Activated naive CD4-positive, alpha-beta T cell treated with anti-CD3 and anti-CD28 coated beads, Interleukin-2, amount 50 U/mL, for 72 hours (primary cell): ENCODE data around the gene MSLN. TPM values are rescaled to one million over a fixed set of nuclear protein-coding genes. Genes with fewer than 3 reads are reported as not detected.

Experiments
- ATAC-seq, 2 donors: fragments of 150-1000 bp; cut with Tn5 transposase; 2 replicates each; pipeline ENCODE4 v1.10.0; 2021; ENCODE audit warnings: mild to moderate bottlenecking in 2 of 2, moderate library complexity in 2 of 2
- DNase-seq, 2 donors: peaks; one replicate each; pipeline ENCODE4 v3.0.0; 2021 to 2022; ENCODE audit warnings: low spot score in 2 of 2
- H3K27ac Mint-ChIP-seq, 2 donors: one replicate each; pipeline ENCODE4 v1.8.0; 2022; ENCODE audit warnings: mild to moderate bottlenecking in 2 of 2, mixed read lengths in 2 of 2
- H3K36me3 Mint-ChIP-seq, 2 donors: one replicate each; pipeline ENCODE4 v1.8.0; 2022; ENCODE audit warnings: mixed read lengths in 2 of 2
- H3K9me3 Mint-ChIP-seq, 2 donors: one replicate each; pipeline ENCODE4 v1.8.0; 2022; ENCODE audit warnings: mixed read lengths in 2 of 2
- total RNA-seq, 2 donors: library from RNA; stranded (reverse); gene quantifications; one replicate each; pipeline ENCODE4 v1.2.3, GENCODE V29; 2022

Gene MSLN
- total RNA-seq, 2 donors from 2014 or later = not detected

DNA sequence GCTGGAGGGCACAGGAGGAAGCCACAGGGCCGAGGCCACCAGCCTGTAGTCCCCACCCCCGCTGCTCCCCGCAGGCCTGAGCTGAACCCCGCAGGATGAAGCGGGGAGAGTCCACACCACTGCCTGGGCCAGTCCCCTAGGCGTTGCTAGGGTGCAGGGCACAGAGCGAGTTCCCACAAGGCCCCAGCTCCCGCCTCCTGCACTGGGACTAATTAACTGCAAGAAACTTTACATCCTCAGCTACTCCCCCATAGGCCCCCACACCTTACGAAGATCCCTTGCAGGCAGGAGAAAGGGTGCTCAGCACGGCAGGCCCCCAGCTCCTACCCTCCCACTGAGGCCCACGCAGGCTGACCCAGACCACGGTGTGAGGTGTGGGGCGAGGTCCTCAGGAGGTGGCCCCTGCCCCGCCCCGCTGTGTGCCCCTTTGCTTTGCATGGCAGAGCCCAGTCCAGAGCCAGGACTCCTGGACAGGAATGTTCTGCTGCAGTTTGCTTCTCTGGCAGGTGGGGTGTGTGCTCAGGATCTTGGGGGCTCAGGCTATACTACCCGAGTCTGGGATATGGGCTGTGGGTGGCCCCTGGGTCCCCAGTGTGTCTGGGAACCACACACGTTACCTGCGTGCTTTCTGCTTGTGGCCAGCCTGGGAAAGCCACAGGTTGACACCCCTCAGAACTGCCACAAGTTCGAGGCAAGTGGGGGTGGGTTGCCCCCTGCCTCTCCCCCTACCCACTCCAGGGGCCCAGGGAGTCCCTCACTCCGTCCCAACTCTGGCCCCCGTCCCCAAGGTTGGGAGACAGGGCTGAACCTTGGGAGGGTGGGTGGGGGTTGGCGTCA lies 38.8 kb downstream of the MSLN start:
- no peak for ATAC-seq
- Mint-ChIP-seq H3K9me3 (no peaks in the 10 kb centered on the region), H3K27ac (no peak overlapping the region), H3K36me3 (no peaks in the 10 kb centered on the region)
- DNase-seq = no peak

DNA sequence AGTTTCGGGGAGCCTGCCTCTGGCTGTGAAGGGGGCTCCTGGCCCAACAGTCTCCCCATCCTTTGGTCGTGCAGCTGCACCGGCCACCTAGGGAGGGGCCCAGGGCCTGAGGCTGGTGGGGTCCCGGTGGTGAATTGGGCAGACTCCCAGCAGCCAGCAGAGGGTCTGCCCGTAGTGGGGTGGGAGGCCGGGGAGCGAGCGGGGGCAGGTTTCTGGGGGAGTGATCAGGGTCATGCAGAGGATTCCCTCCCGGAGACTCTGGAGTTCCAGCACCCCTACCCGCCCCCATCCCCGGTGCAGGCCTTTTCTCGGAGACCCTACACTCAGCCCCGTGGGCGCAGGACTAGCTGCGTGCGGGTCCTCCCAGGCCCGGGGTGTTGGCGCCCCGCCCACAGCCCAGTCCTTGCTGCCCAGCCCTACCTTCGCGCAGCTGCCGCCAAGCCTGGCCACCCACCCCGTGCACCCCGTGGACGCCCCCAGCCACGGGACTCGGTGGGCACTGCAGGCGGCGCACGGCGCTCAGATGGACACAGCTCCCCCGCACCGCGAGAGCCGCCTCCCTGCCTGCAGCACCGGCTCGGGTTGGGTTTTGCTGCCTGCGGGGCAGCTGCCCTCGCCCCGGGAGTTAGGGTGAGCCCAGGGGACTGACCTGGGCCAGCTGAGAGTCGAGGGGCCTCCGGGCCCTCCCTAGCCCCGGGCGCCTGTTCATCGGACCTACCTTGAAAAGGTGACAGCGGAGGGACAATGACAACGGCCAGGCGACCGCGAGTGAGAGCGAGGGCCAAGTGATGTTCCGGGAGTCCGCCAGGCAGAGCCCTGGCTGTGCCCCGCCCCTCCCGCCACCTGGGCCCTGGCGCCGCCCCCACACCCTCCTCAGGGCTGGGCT lies 39.7 kb downstream of the MSLN start, which contains the start of gene GNG13:
Gene GNG13 (minus strand): TSS at position 787 of the 886 bp plus-strand sequence. CDS start 1,657 bp downstream, outside the sequence.
- H3K9me3 Mint-ChIP-seq = no peaks in the 10 kb centered on the region
- DNase-seq = no peak
- H3K36me3 Mint-ChIP-seq = no peaks in the 10 kb centered on the region
- ATAC-seq = peak in 1 of 2 donors; percentile 12
- no peak within 1 kb of the TSS for H3K27ac Mint-ChIP-seq

DNA sequence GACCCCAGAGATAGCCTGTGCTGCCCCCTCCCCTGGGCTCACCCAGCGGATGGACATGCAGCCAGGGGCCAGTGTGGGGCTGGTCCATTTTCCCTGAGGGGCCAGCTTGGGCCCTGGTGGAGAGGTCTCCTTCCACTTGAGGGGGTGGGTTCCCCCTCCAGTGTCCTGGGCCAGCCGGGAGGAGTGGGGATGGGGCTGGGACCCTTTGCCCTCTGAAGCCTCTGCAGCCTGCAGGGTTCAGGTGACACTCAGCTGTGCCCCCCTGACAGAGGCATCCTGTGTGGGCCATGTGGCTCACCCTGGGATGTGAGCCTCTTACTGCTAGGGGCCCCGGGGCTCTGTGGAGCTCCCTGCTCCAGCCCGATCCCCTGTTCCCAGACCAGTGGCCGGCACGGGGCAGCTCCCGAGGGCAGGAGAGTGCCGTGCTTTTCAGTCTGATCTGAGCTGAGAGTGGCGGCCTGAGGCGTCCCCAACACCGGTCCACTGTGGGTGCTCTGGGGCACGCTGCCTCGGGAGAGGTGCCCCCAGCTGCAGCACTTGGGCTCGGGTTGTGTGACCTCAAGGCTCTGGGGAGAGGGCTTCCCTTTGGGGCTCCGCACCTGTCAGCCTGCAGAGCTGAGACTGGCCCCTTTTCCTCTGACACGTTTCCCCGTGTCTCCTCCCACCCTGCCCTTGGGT lies 40.4 kb downstream of the MSLN start:
- Mint-ChIP-seq H3K36me3 (no peaks in the 10 kb centered on the region), H3K27ac (no peak overlapping the region), H3K9me3 (no peaks in the 10 kb centered on the region)
- DNase-seq (no peak), ATAC-seq (peak in 1 of 2 donors; percentile 10)

DNA sequence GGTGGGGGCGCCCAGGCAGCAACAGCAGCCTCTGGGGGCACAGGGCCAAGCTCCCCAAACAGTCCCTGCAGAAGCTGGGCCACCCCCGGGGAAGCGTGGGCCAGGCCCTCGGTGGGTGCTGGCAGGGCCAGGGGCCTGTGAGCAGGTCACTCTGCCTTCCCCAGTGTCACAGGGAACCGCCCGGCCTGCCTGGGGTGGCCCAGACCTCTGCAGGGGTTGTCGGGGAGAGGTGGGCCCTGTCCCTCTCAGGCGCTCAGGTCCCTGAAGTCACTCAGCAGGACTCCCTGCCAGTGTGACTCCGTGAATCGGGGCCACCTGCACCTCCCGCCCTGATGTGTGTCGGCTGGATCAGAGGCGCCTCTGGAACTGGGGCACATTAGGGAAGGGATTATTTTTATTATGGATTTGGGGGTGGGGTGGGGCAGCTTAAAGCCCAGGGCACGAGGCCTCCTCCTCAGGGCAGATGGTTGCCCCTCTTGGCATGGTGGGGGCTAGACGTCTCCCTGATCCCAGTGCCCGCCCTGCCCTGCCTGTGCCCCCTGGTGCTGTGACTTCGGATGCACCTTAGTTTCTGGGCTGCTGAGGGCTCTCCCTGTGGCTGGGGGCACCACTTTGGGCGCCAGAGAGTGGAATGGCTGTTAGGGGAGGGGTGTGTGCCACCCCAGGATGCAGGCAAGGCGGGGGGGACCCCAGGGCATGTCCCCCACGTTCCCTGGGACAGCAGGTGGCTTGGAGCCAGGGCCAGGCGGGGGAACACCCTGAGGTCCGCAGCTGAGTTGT lies 41.2 kb downstream of the MSLN start:
- Mint-ChIP-seq H3K36me3 (no peaks in the 10 kb centered on the region), H3K9me3 (no peaks in the 10 kb centered on the region), H3K27ac (no peak overlapping the region)
- peak in 1 of 2 donors; percentile 2 for ATAC-seq
- DNase-seq = no peak

DNA sequence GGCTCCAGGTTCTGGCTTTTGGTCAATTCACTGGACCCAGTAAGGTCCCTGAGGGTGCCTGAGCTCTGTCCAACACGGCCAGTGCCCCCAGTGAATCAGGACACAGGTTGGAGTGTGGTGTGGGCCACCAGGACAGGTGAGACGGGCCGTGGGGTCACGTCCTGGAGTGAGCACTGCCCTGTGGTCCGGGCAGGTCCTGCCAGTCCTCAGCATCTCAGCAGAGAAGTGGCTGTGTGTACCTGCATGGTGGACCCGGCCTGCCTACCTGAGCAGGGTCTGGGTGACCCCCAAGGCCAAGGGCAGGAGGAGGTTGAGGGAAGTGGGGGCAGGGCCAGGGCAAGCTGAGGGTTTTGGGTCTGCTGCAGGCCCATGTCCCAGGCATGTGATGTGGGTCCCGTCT lies 41.9 kb downstream of the MSLN start:
- no peaks in the 10 kb centered on the region for H3K36me3 Mint-ChIP-seq
- H3K9me3 Mint-ChIP-seq = no peaks in the 10 kb centered on the region
- ATAC-seq (no peak), DNase-seq (no peak)
- H3K27ac Mint-ChIP-seq = no peak overlapping the region

DNA sequence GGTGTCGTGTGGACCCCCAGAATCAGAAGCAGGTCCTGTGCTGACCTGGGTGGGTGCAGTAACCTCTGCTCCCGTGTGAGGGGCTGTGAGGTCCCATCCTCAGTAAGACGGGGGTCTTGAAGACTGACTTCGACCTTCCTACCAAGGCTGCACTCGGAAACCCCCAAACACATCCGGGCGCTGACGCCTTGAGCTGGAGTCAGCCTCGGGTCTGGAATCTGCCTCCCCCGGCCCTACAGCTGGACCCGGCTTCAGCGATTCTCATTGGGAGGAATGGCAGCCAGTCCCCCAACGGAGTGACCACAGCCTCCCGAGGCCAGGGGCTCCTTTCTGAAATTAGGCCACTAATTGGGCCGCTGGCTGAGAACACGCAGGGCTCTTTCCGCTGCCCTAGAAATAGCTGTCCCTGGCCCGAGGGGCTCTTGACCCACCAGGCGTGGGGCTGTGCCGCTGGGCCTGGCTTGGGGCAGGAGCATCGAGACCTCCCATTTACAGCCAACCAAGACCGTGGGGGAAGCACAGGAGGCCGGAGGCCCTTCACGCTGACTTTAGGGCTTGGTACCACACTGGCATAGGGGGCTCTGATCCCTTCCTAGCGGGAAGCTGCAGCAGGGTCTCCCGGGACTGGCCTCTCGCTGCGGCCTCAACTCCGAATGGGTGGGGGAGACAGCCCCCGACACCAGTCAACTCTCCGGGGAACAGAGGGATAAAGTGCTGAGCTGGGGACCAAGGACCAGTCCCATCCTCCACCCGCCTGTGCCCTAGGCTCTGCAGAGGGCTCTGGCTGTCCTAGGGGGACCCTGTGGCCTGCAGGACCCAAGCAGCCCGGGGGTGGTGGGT lies 42.6 kb downstream of the MSLN start:
- DNase-seq = no peak

DNA sequence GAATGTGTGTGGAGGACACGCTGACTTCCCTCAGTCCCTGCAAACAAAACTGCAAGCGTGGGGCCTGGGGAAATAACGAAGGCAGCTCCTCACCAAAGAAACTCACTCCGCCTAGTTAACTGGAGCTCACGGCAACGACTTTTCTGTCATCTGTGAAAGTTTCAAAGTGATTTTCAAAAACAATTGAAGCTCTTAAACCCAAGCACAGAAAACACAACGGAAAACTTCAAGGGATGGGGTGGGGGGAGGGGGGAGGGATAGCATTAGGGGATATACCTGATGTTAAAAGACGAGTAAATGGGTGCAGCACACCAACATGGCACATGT lies 43.2 kb downstream of the MSLN start:
- ATAC-seq (no peak), DNase-seq (no peak)
- Mint-ChIP-seq H3K36me3 (peaks cover 0 to 6% of the 10 kb centered on the region in 2 donors), H3K9me3 (no peaks in the 10 kb centered on the region), H3K27ac (no peak overlapping the region)

More for the DNA sequence above, 42.6 kb downstream of the MSLN start:
- Mint-ChIP-seq H3K36me3 (peaks cover 0 to 6% of the 10 kb centered on the region in 2 donors), H3K27ac (no peak overlapping the region), H3K9me3 (no peaks in the 10 kb centered on the region)
- ATAC-seq = no peak

DNA sequence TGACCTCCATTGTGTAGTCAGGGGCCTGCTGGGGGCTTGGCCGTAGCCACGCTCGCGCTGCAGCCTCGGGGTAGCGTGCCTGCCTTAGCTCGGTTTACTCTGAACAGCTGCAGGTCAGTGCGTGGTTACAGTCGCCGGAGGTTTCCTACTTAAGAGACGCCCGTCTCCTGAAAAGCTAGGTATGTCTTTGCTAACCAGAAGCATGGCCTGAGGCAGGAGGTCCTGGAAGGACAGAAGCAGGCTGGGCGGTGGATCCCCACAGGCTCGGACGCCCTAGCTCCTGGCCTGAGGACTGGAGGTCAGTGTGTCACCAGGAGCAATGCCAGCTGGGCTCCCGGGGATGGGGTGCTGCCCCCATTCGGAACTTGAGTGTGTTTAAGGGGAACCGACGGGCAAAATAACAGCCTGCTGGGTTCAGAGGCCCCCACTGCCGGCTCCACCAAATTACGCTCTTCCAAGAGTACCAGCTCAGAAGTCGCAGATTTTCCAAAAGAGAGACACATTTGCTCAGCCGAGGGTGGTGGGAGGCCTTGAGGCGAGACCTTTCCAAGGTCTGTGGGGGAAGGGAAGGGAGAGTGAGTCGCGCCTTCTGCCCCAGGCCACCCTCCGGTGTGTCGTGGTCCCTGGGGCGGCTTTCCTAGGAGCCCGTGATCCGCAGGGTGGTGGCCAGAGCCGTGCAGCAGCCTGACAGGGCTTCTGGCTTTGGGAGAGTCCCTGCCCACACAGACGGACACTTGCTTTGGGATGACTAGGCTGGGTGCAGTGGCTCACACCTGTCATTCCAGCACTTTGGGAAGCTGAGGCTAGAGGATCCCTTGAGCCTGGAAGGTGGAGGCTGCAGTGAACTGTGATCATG lies 43.9 kb downstream of the MSLN start:
- H3K36me3 Mint-ChIP-seq = peaks cover 0 to 6% of the 10 kb centered on the region in 2 donors
- H3K27ac Mint-ChIP-seq = no peak overlapping the region
- no peak for DNase-seq
- no peaks in the 10 kb centered on the region for H3K9me3 Mint-ChIP-seq
- no peak for ATAC-seq

DNA sequence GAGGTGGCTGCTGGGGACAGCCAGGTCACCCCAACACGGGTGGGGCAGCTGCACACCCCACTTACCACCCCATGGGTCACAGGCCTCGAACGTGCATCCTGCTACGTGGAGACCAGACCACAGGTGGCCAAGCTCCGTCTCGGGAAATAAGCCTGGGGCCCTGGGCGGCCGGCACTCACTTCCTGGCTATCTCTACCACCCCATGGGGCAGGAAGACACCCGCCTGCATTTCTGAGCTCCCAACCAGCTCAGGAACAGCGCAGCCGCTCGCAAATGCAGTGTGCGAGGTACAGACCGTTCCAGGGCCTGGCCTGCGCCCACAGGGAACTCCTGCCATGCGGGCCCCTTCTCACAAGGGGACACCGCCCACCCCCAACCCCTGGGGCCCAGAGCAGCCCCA lies 44.9 kb downstream of the MSLN start:
- Mint-ChIP-seq H3K27ac (no peak overlapping the region), H3K36me3 (peaks cover 0 to 6% of the 10 kb centered on the region in 2 donors), H3K9me3 (no peaks in the 10 kb centered on the region)
- DNase-seq (no peak), ATAC-seq (no peak)

DNA sequence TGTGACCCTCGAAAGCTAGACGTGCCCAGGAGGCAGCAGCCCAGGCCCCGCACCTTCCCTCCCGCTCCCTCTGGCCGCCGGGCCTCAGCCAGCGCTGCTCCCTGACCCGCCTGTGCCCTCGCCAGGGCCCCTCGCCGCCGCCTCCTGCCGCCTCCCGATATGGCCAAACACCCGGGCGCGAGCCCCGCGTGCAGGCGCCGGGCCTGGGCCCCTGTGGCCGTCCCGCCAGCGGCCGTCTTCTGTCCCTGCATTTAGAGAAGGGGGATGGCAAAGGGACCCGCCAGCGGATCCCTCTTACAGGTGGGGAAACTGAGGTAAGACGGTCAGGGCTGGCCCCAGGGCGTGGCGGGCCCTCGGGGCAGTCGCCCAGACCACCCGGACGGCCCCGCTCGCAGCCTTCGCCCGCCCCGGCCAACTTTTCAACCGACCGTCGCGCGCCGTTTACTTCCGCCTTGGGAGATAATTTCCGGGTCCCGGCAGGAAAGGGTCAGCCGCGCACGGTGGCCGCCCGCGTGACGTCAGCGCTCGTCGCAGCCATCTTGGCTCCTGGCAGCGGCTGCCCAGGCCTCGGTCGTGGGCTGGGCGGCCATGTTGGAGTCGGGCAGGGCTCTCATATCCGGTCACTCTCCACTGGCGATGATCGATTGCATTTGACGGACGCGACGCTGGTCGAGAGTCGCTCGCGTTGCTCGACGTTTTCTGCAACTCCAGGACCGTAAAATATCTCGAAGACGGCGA lies 47.0 kb downstream of the MSLN start:
- peak; percentile 93 to 99 for ATAC-seq

DNA sequence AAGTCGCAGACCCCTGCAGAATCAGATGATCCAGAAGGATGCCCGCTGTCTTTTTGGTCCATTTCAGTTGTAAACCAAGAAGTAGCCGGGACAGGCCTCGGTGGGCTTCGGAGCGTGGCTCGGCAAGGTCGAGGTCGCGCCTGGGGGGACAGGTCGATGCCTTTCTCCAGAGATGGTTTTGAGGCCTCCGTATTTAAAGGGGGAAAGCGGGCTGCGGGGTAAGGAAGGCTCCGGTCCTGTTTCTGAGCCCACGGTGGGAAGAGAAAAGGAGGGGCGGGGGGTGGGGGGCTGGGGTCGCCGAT lies 47.5 kb downstream of the MSLN start:
- ATAC-seq (no peak), DNase-seq (no peak)
- H3K27ac Mint-ChIP-seq = peak overlapping the region; percentile 88 to 98
- peaks cover 0 to 6% of the 10 kb centered on the region in 2 donors for H3K36me3 Mint-ChIP-seq
- no peaks in the 10 kb centered on the region for H3K9me3 Mint-ChIP-seq

More for the DNA sequence above, 47.0 kb downstream of the MSLN start:
- peak; percentile 75 to 92 for DNase-seq
- Mint-ChIP-seq H3K36me3 (peaks cover 0 to 6% of the 10 kb centered on the region in 2 donors), H3K27ac (peak overlapping the region; percentile 88 to 98), H3K9me3 (no peaks in the 10 kb centered on the region)

DNA sequence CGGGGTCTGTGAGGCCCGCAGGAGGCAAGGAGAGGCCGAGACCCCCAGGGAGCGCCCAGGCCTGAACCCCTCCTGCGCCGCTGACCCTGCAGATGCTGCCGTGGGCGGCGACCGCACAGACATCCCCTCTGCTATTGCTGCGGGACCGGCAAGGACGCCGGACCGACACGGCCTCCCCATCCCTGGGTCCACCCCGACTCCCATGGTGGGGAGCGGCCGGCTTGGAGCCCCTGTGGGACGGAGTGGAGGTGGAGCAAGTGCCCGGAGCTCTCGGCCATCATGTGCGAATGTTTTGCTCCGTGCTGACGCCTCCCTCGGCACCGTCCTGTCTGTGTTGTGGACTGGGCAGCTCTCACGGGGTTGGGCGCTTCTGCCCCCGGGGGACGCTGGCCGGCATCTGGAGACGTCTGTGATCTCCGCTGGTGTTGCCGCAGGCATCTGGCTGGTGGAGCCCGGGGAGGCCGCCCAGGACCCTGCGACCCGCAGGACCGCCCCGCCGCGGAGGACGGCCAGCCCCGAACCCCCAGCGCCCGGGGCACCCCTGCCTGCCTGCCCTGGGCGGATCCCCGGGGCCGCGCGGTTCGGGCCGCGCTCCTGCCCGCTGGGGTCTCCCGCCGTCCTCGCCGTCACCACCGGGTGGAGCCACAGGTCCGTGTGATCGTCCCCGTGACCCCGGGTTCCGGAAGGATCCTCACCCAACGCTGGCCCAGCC lies 52.8 kb downstream of the MSLN start:
- peak; percentile 81 to 91 for ATAC-seq
- no peak overlapping the region for H3K27ac Mint-ChIP-seq
- no peaks in the 10 kb centered on the region for H3K9me3 Mint-ChIP-seq
- DNase-seq = peak in 1 of 2 donors; percentile 65
- H3K36me3 Mint-ChIP-seq = no peaks in the 10 kb centered on the region

DNA sequence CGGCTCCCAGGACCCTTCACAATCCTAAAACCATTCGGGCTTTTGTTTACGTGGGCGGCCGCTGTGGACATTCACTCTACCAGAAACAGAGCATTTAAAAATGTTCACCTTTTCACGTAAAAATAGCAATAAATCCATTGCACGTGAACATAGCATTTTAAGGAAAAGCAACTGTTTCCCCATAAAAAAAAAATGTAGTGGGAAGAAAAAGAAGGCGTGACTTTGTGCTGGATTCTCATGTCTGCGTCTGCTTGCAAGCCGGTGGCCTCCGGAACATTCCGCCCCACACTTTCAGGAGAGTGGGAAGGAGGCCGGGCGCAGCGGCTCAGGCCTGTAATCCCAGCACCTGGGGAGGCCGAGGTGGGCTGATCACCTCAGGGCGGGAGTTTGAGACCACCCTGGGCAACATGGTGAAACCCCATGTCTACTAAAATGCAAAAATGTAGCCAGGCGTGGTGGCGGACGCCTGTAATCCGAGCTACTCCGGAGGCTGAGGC lies 53.4 kb downstream of the MSLN start:
- Mint-ChIP-seq H3K36me3 (no peaks in the 10 kb centered on the region), H3K9me3 (no peaks in the 10 kb centered on the region), H3K27ac (no peak overlapping the region)
- ATAC-seq (no peak), DNase-seq (no peak)

DNA sequence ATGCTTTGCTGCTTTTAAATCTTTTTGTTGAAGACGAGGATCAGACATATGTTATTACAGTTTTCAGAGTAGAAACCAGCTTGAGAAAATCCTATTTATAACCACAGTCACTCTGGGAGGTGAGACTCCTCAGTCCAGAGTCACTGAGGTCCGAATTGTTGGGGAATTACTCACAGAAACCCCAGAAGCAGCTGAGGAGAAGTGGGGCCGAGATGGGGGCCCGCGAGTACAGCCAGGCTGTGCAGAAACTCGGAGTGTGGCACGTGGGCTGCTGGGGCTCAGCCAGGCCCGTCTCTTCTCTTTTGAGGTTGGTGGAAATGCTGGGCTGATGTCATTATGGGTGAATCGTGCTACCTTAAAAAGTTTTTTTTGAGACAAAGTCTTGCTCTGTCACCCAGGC lies 54.4 kb downstream of the MSLN start:
- DNase-seq (no peak), ATAC-seq (no peak)
- Mint-ChIP-seq H3K9me3 (no peaks in the 10 kb centered on the region), H3K36me3 (no peaks in the 10 kb centered on the region), H3K27ac (no peak overlapping the region)
